A172 (cell line): ENCODE measurements around the gene SPRYD7. TPM values are rescaled to one million over a fixed set of nuclear protein-coding genes. Genes with fewer than 3 reads are reported as not detected.
"Not testable (repeated sequence)": the region's sequence is repeated elsewhere in the genome, so short reads cannot be mapped to it uniquely, and the experiment has no call there.

ENCODE experiments used
- DNase-seq: peaks from one replicate; pipeline ENCODE4 v3.0.0-alpha.2; 2015; ENCODE audit warnings: low spot score
- total RNA-seq: library from RNA; depleted of rRNA; stranded (reverse); fragments of >200 nt; shearing (Covaris generic); gene quantifications from 2 replicates; pipeline ENCODE4 v1.2.3, GENCODE V29; 2014

Gene SPRYD7
- total RNA-seq, 1 experiment from 2014 or later: 19.2 TPM

- no peak for DNase-seq
These were observed 2.6 kb downstream of the SPRYD7 start for GRCh38 chr13:49933511-49933910.

- DNase-seq: no peak
These were observed 3.3 kb downstream of the SPRYD7 start for GRCh38 chr13:49932868-49933267.

GRCh38 chr13:49932066-49932465 lies 4.1 kb downstream of the SPRYD7 start:
- DNase-seq: no peak

GRCh38 chr13:49927755-49928154 lies 8.4 kb downstream of the SPRYD7 start:
- DNase-seq: peak; percentile 51

GRCh38 chr13:49925881-49926418 lies 10.2 kb downstream of the SPRYD7 start:
- DNase-seq: no peak

- DNase-seq: no peak
These were observed 13.8 kb downstream of the SPRYD7 start for GRCh38 chr13:49922301-49922700.

- not testable (repeated sequence) for DNase-seq
These were observed 15.2 kb downstream of the SPRYD7 start for GRCh38 chr13:49920969-49921368.

- DNase-seq: not testable (repeated sequence)
These were observed 18.0 kb downstream of the SPRYD7 start for GRCh38 chr13:49918106-49918505.

GRCh38 chr13:49914947-49915346 lies 21.2 kb downstream of the SPRYD7 start:
- DNase-seq: no peak

GRCh38 chr13:49908637-49909036 lies 27.5 kb downstream of the SPRYD7 start:
- DNase-seq: no peak

GRCh38 chr13:49904729-49905456 lies 31.2 kb downstream of the SPRYD7 start:
- no peak for DNase-seq

GRCh38 chr13:49898792-49899191 lies 37.3 kb downstream of the SPRYD7 start:
- DNase-seq: no peak

GRCh38 chr13:49897713-49898112 lies 38.4 kb downstream of the SPRYD7 start:
- DNase-seq: no peak

- no peak for DNase-seq
These were observed 40.3 kb downstream of the SPRYD7 start for GRCh38 chr13:49895826-49896225.

GRCh38 chr13:49893591-49893990 lies 42.5 kb downstream of the SPRYD7 start:
- DNase-seq: no peak

GRCh38 chr13:49890376-49890775 lies 45.8 kb downstream of the SPRYD7 start:
- no peak for DNase-seq

- no peak for DNase-seq
These were observed 57.5 kb downstream of the SPRYD7 start for GRCh38 chr13:49878682-49879081.

GRCh38 chr13:49877629-49878218 lies 58.4 kb downstream of the SPRYD7 start:
- DNase-seq: peak; percentile 4

- no peak for DNase-seq
These were observed 61.7 kb downstream of the SPRYD7 start for GRCh38 chr13:49874430-49874829.

GRCh38 chr13:49869519-49869918 lies 66.6 kb downstream of the SPRYD7 start:
- peak; percentile 5 for DNase-seq

GRCh38 chr13:49867834-49868233 lies 68.3 kb downstream of the SPRYD7 start:
- DNase-seq: no peak

GRCh38 chr13:49865218-49865617 lies 70.9 kb downstream of the SPRYD7 start:
- no peak for DNase-seq

- DNase-seq: no peak
These were observed 71.6 kb downstream of the SPRYD7 start for GRCh38 chr13:49864509-49864908.
